ENCODE data around the gene RBM12. TPM values are rescaled to one million over a fixed set of nuclear protein-coding genes. Genes with fewer than 3 reads are reported as not detected.
A peak's percentile ranks its signal among the peaks of the same experiment; 100 is the strongest.

RBM12 gene
- total and polyA plus RNA-seq, 2 of the 4 experiments (the other 2 are of a cell fraction), result 44.7 to 65.8 TPM

GRCh38 chr20:35648836-35649235, 15.9 kb downstream of the RBM12 start:
- H3K27ac ChIP-seq (ENCODE audit: insufficient read depth, low read length), result no peak overlapping the region
- POLR2A ChIA-PET (ENCODE audit: unreplicated experiment), result no interaction called here
- H3K4me3 ChIP-seq (ENCODE audit: insufficient read depth, low read depth, low read length), result no peak overlapping the region
- H4K91ac ChIP-seq (ENCODE audit: insufficient read depth, low read depth, low read length), result no peak overlapping the region
- in situ Hi-C loops (cut with MboI; ENCODE audit: low sequenced_read_pairs) (no loop called here), intact Hi-C loops (cut with micrococcal nuclease) (no loop called here), dilution Hi-C loops (cut with HindIII; ENCODE audit: low sequenced_read_pairs, unreplicated experiment) (no loop called here)
- TF ChIP-seq CEBPB (IDR thresholded peaks at IDR 0.05; ENCODE audit: low read depth, low read length) (no peak), USF2 (IDR thresholded peaks at IDR 0.05; ENCODE audit: low read depth, low read length) (no peak), MAFK (IDR thresholded peaks at IDR 0.05; ENCODE audit: low read depth, low read length) (no peak), RCOR1 (IDR thresholded peaks at IDR 0.05; ENCODE audit: insufficient replicate concordance, low read length) (no peak), NFE2L2 (IDR thresholded peaks at IDR 0.05; ENCODE audit: low read depth, low read length) (no peak), CTCF (conservative IDR thresholded peaks at IDR 0.05; ENCODE audit: low read depth, low read length) (no peak), BHLHE40 (IDR thresholded peaks at IDR 0.05; ENCODE audit: low read depth, low read length) (no peak), FOS (IDR thresholded peaks at IDR 0.05; ENCODE audit: low read depth, low read length) (no peak), RFX5 (IDR thresholded peaks at IDR 0.05; ENCODE audit: low read depth, low read length) (no peak), RAD21 (IDR thresholded peaks at IDR 0.05; ENCODE audit: low read length) (no peak), ELK1 (IDR thresholded peaks at IDR 0.05; ENCODE audit: borderline replicate concordance, low read depth, low read length) (no peak), POLR2A (IDR thresholded peaks at IDR 0.05; ENCODE audit: low read depth, low read length) (no peak), MAZ (IDR thresholded peaks at IDR 0.05; ENCODE audit: borderline replicate concordance, low read depth, low read length) (no peak), SMC3 (IDR thresholded peaks at IDR 0.05; ENCODE audit: low read depth, low read length) (no peak), MXI1 (IDR thresholded peaks at IDR 0.05; ENCODE audit: borderline replicate concordance, low read depth, low read length) (no peak)
- no peaks in the 10 kb centered on the region for H3K27me3 ChIP-seq (ENCODE audit: control insufficient read depth, insufficient read depth, low read length)
- no TSS peak for BruUV-seq (replicated peaks)
- ATAC-seq (ENCODE audit: low read depth), result no peak
- H4K5ac ChIP-seq (ENCODE audit: low read depth, low read length), result no peak overlapping the region
- peak; percentile 20 for DNase-seq
- no peak overlapping the region for H2BK120ac ChIP-seq (ENCODE audit: low read depth, low read length)
- H3K14ac ChIP-seq (replicated peaks; ENCODE audit: low read depth, low read length), result no peak overlapping the region
- no peak overlapping the region for H2BK15ac ChIP-seq (ENCODE audit: low read depth, low read length)
- no peak overlapping the region for H3K18ac ChIP-seq (ENCODE audit: low read depth, low read length)
- no peak overlapping the region for H2BK5ac ChIP-seq (ENCODE audit: low read depth, low read length, poor library complexity, severe bottlenecking)
- peaks cover 11% of the 10 kb centered on the region for H3K36me3 ChIP-seq (ENCODE audit: control insufficient read depth, insufficient read depth, low read length)
- no peak overlapping the region for H4K8ac ChIP-seq (ENCODE audit: low read depth in 2 of 2, low read length in 2 of 2)
- H3K4me1 ChIP-seq (ENCODE audit: control insufficient read depth, insufficient read depth, low read length), result peaks cover 7% of the 10 kb centered on the region
- H3K9me3 ChIP-seq (ENCODE audit: control insufficient read depth, insufficient read depth, low read length), result no peaks in the 10 kb centered on the region
- no peak overlapping the region for H2BK20ac ChIP-seq (ENCODE audit: low read depth, low read length)
- no peak overlapping the region for H3K23ac ChIP-seq (ENCODE audit: low read depth, low read length)
- H4K20me1 ChIP-seq (ENCODE audit: insufficient read depth, low read length), result peaks cover 89% of the 10 kb centered on the region
- peaks cover 36 to 84% of the 10 kb centered on the region in 2 experiments for H3K79me1 ChIP-seq (ENCODE audit: low read depth in 1 of 2, low read length in 2 of 2)
- H2AFZ ChIP-seq (replicated peaks; ENCODE audit: low read length, poor library complexity), result no peak overlapping the region
- no peak overlapping the region for H3K4me2 ChIP-seq (ENCODE audit: low read depth, low read length)
- H3K9me1 ChIP-seq (ENCODE audit: insufficient read depth, low read length), result peaks cover 18% of the 10 kb centered on the region
- H3K4ac ChIP-seq (ENCODE audit: low read depth, low read length), result no peak overlapping the region
- no peak overlapping the region for H3K9ac ChIP-seq (ENCODE audit: low read depth, low read length)
- no peak overlapping the region for H2AK5ac ChIP-seq (ENCODE audit: low read depth, low read length)
- CTCF ChIA-PET, result no interaction called here
- no peak overlapping the region for H2AK9ac ChIP-seq (replicated peaks; ENCODE audit: low read depth, low read length, poor library complexity)
- H3K56ac ChIP-seq (ENCODE audit: extremely low read depth, insufficient read depth, low read length), result no peak overlapping the region

All from IMR-90 (cell line).